ENCODE results near the gene MYBPC1. TPM values are rescaled to one million over a fixed set of nuclear protein-coding genes. Genes with fewer than 3 reads are reported as not detected.

MYBPC1 gene
- polyA plus RNA-seq, 1 of the 3 experiments (the other 2 are of a cell fraction) = not detected

DNA sequence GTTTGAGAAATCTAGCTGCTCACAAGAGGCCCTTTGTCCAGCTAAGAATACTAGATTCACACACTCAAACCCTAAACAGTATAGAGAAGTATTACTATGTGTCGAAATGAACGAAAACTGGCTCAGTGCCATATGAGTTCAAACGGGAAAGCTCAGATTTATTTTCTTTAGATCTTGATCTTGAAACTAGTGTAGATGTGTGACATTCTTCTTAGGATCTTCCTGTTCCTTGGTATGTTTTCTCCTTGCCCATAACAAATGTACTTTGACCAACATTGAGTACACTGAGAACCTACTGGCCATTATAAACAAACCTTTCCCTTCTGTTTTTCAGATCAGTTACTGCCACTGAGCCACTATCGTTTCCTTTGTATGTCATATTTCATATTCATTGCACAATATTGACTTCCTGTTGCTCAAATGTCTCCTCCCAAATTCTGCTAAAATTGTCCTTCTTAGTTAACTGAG, 21.3 kb downstream of the MYBPC1 start:
- Histone ChIP-seq H3K9ac (no peak overlapping the region), H3F3A (replicated peaks; ENCODE audit: insufficient read depth) (no peaks in the 10 kb centered on the region), H3K27ac (ENCODE audit: low read depth in 2 of 2, low read length in 1 of 2) (no peak overlapping the region), H2AFZ (ENCODE audit: low read depth) (no peak overlapping the region; the same call in 1 of the 2 replicates), H3K4me3 (ENCODE audit: low read depth in 2 of 2, low read length in 1 of 2) (no peak overlapping the region), H3K27me3 (ENCODE audit: insufficient read depth) (peaks cover under 1% of the 10 kb centered on the region; the same call in 1 of the 2 replicates), H3K79me2 (ENCODE audit: insufficient read depth) (no peaks in the 10 kb centered on the region), H3K9me2 (no peaks in the 10 kb centered on the region), H3K36me3 (replicated peaks in 1 of 2; ENCODE audit: control insufficient read depth in 1 of 2, insufficient read depth in 2 of 2, low read length in 1 of 2) (no peaks in the 10 kb centered on the region), H3K4me1 (ENCODE audit: control insufficient read depth in 1 of 2, insufficient read depth in 2 of 2, low read depth in 1 of 2, low read length in 1 of 2) (no peaks in the 10 kb centered on the region), H4K20me1 (ENCODE audit: insufficient read depth) (no peaks in the 10 kb centered on the region), H3K9me3 (no peaks in the 10 kb centered on the region), H3K4me2 (no peak overlapping the region)
- WGBS (ENCODE audit: low lambda C conversion rate) = 5% methylated on average over 4 of the region's 4 CpGs
- ChIA-PET CTCF (no interaction called here), POLR2A (no interaction called here)
- TF ChIP-seq, protein P1, sequence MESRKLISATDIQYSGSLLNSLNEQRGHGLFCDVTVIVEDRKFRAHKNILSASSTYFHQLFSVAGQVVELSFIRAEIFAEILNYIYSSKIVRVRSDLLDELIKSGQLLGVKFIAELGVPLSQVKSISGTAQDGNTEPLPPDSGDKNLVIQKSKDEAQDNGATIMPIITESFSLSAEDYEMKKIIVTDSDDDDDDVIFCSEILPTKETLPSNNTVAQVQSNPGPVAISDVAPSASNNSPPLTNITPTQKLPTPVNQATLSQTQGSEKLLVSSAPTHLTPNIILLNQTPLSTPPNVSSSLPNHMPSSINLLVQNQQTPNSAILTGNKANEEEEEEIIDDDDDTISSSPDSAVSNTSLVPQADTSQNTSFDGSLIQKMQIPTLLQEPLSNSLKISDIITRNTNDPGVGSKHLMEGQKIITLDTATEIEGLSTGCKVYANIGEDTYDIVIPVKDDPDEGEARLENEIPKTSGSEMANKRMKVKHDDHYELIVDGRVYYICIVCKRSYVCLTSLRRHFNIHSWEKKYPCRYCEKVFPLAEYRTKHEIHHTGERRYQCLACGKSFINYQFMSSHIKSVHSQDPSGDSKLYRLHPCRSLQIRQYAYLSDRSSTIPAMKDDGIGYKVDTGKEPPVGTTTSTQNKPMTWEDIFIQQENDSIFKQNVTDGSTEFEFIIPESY (IDR thresholded peaks at IDR 0.05; ENCODE audit: borderline replicate concordance, low read depth) = no peak
- no peak for TF ChIP-seq RCOR1 (IDR thresholded peaks at IDR 0.05; ENCODE audit: low read length)
- no peak for TF ChIP-seq GABPA (IDR thresholded peaks at IDR 0.05; ENCODE audit: low read depth)
- TF ChIP-seq FOXJ3 (CRISPR knock-in tag; IDR thresholded peaks at IDR 0.05) = no peak
- TF ChIP-seq YY1 (IDR thresholded peaks at IDR 0.05; ENCODE audit: low read depth) = no peak
- no peak for TF ChIP-seq EP300 (IDR thresholded peaks at IDR 0.05; ENCODE audit: borderline replicate concordance in 1 of 2, low read depth in 1 of 2, low read length in 1 of 2)
- no peak for TF ChIP-seq CHD2 (IDR thresholded peaks at IDR 0.05; ENCODE audit: low read length, partially characterized antibody)
- TF ChIP-seq, protein P2, sequence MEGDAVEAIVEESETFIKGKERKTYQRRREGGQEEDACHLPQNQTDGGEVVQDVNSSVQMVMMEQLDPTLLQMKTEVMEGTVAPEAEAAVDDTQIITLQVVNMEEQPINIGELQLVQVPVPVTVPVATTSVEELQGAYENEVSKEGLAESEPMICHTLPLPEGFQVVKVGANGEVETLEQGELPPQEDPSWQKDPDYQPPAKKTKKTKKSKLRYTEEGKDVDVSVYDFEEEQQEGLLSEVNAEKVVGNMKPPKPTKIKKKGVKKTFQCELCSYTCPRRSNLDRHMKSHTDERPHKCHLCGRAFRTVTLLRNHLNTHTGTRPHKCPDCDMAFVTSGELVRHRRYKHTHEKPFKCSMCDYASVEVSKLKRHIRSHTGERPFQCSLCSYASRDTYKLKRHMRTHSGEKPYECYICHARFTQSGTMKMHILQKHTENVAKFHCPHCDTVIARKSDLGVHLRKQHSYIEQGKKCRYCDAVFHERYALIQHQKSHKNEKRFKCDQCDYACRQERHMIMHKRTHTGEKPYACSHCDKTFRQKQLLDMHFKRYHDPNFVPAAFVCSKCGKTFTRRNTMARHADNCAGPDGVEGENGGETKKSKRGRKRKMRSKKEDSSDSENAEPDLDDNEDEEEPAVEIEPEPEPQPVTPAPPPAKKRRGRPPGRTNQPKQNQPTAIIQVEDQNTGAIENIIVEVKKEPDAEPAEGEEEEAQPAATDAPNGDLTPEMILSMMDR (IDR thresholded peaks at IDR 0.05) = no peak
- no peak for TF ChIP-seq JUND (IDR thresholded peaks at IDR 0.05)
- no peak for TF ChIP-seq GATA2 (CRISPR knock-in tag; IDR thresholded peaks at IDR 0.05)
- no peak for TF ChIP-seq RAD21 (IDR thresholded peaks at IDR 0.05; ENCODE audit: low read length)
- TF ChIP-seq NRF1 (IDR thresholded peaks at IDR 0.05; ENCODE audit: low read depth, low read length) = no peak
- TF ChIP-seq SMC3 (IDR thresholded peaks at IDR 0.05; ENCODE audit: low read depth, low read length) = no peak
- no peak for TF ChIP-seq FOXM1 (IDR thresholded peaks at IDR 0.05; ENCODE audit: low read depth)
- no peak for TF ChIP-seq EZH2phosphoT487 (IDR thresholded peaks at IDR 0.05; ENCODE audit: borderline replicate concordance, low read depth)
- TF ChIP-seq NFIC (IDR thresholded peaks at IDR 0.05; ENCODE audit: borderline replicate concordance) = no peak
- TF ChIP-seq RXRA (IDR thresholded peaks at IDR 0.05; ENCODE audit: borderline replicate concordance, low read depth) = no peak
- TF ChIP-seq, protein P3, sequence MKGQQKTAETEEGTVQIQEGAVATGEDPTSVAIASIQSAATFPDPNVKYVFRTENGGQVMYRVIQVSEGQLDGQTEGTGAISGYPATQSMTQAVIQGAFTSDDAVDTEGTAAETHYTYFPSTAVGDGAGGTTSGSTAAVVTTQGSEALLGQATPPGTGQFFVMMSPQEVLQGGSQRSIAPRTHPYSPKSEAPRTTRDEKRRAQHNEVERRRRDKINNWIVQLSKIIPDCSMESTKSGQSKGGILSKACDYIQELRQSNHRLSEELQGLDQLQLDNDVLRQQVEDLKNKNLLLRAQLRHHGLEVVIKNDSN (IDR thresholded peaks at IDR 0.05; ENCODE audit: borderline replicate concordance, low read depth) = no peak
- TF ChIP-seq FOSL2 (IDR thresholded peaks at IDR 0.05; ENCODE audit: borderline replicate concordance, low read depth) = no peak
- TF ChIP-seq RFX5 (IDR thresholded peaks at IDR 0.05; ENCODE audit: low read length) = no peak
- DNase-seq = no peak

Measured in SK-N-SH (cell line).